ENCODE data around the gene MVB12B. TPM values are rescaled to one million over a fixed set of nuclear protein-coding genes. Genes with fewer than 3 reads are reported as not detected.

Gene MVB12B
- total RNA-seq = 10 to 100 TPM in 2 of 4 donors, 1 to 10 TPM in 2; 8.5 to 13.0 (median 10.5) TPM

DNA sequence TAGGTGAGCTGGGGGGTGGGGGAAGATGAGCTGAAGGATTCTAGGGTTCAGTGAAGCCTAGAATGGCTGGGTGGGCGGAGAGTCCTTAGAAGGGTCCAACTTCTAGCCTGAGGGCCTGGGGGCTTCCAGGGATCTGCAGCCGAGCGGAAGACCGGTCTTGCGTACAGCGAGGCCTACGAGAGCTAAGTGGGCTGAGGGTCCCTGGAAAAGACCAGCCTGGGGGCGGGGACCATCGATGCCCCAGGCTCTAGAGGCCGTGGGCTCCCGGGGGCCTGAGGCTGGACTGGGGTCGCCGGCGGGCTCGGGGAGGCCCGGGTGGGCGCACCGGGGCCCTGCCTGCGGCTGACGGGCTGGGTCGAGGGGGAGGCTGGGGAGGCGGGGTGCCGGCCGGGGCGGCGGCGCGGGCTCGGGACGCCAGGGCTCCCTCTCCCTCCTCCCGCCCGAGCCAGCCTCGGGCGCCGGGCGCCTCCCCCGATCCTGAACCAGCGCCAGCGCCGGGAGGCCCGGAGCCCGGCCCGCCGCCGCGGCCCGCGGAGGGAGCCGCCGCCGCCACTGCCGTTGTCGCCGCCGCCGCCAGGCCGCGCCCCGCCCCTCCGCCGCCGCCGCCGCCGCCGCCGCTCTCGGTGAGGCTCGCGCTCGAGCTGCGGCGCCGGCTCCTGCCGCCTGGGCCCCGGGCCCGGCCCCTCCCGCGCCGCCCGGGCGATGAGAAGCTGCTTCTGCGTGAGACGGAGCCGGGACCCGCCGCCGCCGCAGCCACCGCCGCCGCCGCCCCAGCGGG, at the start of gene MVB12B:
Gene MVB12B (plus strand): TSS at position 602 of the 778 bp plus-strand sequence. CDS start 101 bp downstream, at position 703.
- no peak for TF ChIP-seq CTCF (IDR thresholded peaks at IDR 0.05; ENCODE audit: low read depth)

DNA sequence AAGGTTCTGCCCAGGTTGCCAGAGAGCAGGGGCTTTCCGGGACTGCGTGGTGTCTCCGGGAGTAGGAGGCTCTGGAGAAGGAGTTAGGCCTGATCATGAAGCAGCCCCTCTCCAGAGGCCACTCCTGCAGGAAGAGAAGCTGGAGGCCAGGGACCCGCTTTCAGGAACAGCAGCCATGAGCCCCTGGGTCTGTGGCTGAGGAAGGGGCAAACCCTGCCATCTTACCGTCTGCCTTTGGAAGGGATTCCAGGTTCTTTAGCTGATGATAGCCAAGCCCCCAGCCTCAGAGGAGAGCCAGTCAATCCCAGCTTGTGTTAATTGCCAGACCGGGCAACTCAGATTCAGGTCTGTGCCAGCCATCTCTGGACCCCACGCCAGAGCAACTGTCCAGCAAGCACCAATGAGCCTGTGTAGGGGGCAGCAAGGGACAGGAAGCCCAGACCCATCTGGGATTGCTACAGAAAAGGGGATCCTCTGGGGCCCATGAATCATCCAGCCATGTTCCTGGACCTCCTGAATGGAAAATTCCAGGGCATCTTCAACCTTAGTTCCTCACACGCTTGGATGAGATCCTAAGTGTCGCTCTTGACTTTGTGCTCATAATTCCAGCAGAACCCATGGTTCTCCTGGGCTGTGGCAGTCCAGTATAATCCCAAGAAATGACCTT, 42.7 kb upstream of the MVB12B start:
- TF ChIP-seq CTCF (IDR thresholded peaks at IDR 0.05; ENCODE audit: low read depth) = no peak

GRCh38 chr9:126287166-126287866, 39.3 kb upstream of the MVB12B start:
- TF ChIP-seq CTCF (IDR thresholded peaks at IDR 0.05; ENCODE audit: low read depth) = no peak

DNA sequence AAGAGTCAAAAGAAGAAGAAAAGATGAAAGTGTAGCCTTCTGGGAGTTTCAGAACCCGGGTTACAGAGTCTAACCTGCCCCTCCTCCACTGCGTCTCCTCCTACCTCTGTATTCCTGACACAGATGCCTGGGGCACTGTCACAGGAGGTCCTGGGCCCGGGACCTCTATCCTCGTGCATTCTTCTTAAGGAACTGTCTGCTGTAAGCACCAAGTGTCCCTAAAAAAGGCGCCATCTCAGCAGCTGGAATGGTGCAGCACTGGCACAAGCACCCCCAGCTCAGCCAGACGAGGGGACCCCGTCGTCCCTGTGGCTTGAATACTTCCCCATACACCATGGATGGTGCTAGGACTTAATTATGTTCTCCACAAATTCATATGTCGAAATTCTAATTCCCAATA, 35.8 kb upstream of the MVB12B start:
- no peak for TF ChIP-seq CTCF (IDR thresholded peaks at IDR 0.05; ENCODE audit: low read depth)

GRCh38 chr9:126291925-126292324, 34.7 kb upstream of the MVB12B start:
- TF ChIP-seq CTCF (IDR thresholded peaks at IDR 0.05; ENCODE audit: low read depth) = no peak

GRCh38 chr9:126292736-126293521, 33.7 kb upstream of the MVB12B start:
- no peak for TF ChIP-seq CTCF (IDR thresholded peaks at IDR 0.05; ENCODE audit: low read depth)
